Karpas-422 (cell line): ENCODE data around the gene RNF11. TPM values are rescaled to one million over a fixed set of nuclear protein-coding genes. Genes with fewer than 3 reads are reported as not detected.

Experiments
- DNase-seq: peaks from one replicate; pipeline ENCODE4 v3.0.0-alpha.2; 2015
- H2AFZ ChIP-seq: fragments of 200-600 bp; sonication (generic); 2 replicates; pipeline ENCODE4 v1.6.1; 2014; ENCODE audit warnings: antibody characterized with exemption, low read length, mixed read lengths
- H3K27ac ChIP-seq: fragments of 200-600 bp; sonication (generic); 2 replicates; pipeline ENCODE4 v1.5.1; 2014; ENCODE audit warnings: mild to moderate bottlenecking, low read length, moderate library complexity
- H3K27me3 ChIP-seq: fragments of 200-600 bp; sonication (generic); 2 replicates; pipeline ENCODE4 v1.6.1; 2014; ENCODE audit warnings: low read length, mixed read lengths
- H3K36me3 ChIP-seq: fragments of 200-600 bp; sonication (generic); 2 replicates; pipeline ENCODE4 v1.6.1; 2014; ENCODE audit warnings: low read length, mixed read lengths; ENCODE audit not compliant: insufficient read depth
- H3K4me1 ChIP-seq: fragments of 200-600 bp; sonication (generic); 2 replicates; pipeline ENCODE4 v1.6.1; 2014; ENCODE audit warnings: mild to moderate bottlenecking, low read length, mixed read lengths
- H3K4me2 ChIP-seq: fragments of 200-600 bp; sonication (generic); 2 replicates; pipeline ENCODE4 v1.6.1; 2014; ENCODE audit warnings: low read length, low read depth, mild to moderate bottlenecking; ENCODE audit not compliant: poor library complexity, severe bottlenecking
- H3K4me3 ChIP-seq: fragments of 200-600 bp; sonication (generic); 2 replicates; pipeline ENCODE4 v1.5.1; 2014; ENCODE audit warnings: mild to moderate bottlenecking, antibody characterized with exemption, low read length, mixed read lengths
- H3K79me2 ChIP-seq: fragments of 200-600 bp; sonication (generic); 2 replicates; pipeline ENCODE4 v1.6.1; 2014; ENCODE audit warnings: mild to moderate bottlenecking, low read length, mixed read lengths
- H3K9ac ChIP-seq: fragments of 200-600 bp; sonication (generic); 2 replicates; pipeline ENCODE4 v1.6.0; 2014; ENCODE audit warnings: low read length
- H3K9me2 ChIP-seq: fragments of 200-600 bp; sonication (generic), shearing (Covaris generic); replicated peaks from 2 replicates; pipeline ENCODE4 v1.6.0; 2014; ENCODE audit warnings: mild to moderate bottlenecking, low read length, moderate library complexity; ENCODE audit not compliant: insufficient read depth
- H3K9me3 ChIP-seq: fragments of 300-700, 200-600 bp; sonication (generic); 2 replicates; pipeline ENCODE4 v1.6.1; 2014; ENCODE audit warnings: low read length, mixed read lengths
- H4K20me1 ChIP-seq: fragments of 200-600 bp; sonication (generic); 2 replicates; pipeline ENCODE4 v1.6.1; 2014; ENCODE audit warnings: mild to moderate bottlenecking, antibody characterized with exemption, low read length, low read depth; ENCODE audit not compliant: insufficient read depth
- total RNA-seq: library from RNA; depleted of rRNA; stranded (reverse); fragments of >200 nt; shearing (Covaris generic); gene quantifications from 2 replicates; pipeline ENCODE4 v1.2.3, GENCODE V29; 2014; ENCODE audit warnings: low replicate concordance

The RNF11 gene
- total RNA-seq, 1 experiment from 2014 or later: 12.3 TPM

DNA sequence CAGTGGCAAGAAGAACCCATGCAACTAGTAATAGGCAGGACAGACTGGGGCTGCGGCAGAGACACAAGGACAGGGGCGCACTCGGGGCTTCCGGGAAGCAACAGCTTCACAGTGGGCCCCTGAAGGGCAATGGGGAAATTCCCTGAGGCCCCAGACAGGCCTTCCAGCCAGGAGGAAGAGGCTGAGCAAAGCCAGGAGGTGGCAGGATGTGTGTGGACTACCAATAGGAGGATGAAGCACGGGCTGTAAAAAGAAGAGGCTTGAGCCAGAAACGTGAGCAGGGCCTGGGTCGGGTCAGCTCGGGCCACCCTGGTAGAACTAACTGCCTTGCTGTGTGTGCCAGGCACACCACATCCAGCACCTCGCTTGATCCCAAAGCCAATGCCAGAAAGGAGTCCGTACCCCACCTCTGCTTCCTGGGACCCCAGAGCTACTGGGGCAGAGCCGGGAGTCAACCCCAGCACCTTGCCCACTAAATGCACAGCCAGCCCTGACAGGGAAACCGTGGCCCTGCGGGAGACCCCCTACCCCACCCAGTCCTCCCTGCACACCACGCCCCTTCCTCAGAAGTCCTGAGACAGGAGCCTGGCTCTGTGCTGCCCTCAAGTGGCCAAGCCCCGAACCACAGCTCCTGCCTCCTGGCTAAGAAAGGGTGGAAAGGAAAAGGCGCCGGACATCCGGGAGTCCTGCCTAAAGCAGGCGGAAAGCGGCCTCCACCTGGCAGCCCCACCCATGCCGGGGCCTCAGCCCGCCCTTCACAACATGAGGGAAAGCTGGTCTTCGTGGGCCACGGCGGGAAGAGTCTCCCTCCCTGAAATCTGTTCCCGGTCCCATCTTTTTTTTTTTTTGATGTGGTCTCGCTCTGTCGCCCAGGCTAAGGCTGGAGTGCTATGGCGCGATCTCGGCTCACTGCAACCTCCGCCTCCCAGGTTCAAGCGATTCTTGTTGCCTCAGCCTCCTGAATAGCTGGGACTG lies 60.6 kb downstream of the RNF11 start:
- Histone ChIP-seq H3K27ac (no peak overlapping the region), H3K4me2 (peak overlapping the region; percentile 91), H3K9ac (peak overlapping the region; percentile 66), H3K27me3 (no peaks in the 10 kb centered on the region), H3K4me3 (peak overlapping the region; percentile 66), H3K9me3 (no peaks in the 10 kb centered on the region), H3K79me2 (no peaks in the 10 kb centered on the region), H3K9me2 (no peaks in the 10 kb centered on the region), H2AFZ (peak overlapping the region; percentile 100), H4K20me1 (no peaks in the 10 kb centered on the region), H3K36me3 (no peaks in the 10 kb centered on the region), H3K4me1 (peaks cover 9% of the 10 kb centered on the region)
- peak; percentile 91 for DNase-seq

DNA sequence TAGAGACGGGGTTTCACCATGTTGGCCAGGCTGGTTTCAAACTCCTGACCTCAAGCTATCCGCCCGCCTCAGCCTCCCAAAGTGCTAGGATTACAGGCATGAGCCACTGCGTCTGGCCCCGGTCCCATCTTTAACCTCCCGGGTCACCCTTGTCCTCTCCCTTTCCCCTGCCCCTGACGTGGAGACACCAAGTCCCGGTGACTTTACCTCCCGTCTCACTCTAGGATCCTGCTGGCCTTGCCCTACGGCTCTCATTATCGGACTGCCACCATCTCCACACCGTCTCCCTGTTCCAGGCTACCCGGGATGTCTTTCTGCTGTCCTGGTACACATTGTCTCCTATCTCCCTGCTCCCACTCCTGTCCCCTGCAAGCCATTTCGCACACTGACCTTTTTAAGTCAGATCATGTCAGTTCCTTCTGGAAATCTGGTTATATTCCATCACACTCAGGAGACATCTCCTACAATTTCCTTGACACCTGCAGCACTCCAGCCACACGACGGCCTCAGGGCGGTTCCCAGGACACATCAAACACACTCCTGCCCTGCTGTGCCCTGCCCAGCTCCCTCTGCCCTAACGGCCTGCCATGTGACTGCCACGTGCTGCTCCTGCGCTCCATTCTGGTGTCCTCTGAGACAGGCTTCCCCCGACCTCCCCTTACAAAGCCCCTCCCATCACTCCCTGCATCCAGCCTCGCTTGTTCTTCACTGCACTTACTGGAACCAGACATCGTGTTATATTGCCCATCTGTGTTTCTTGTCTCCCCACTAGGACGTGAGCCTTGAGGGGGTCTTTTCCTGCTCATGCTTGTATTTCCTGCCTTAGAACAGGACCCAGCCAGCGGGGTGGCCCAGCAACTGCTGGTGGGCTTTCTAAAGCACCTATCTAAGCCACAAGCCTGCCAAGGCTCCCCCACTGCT lies 61.6 kb downstream of the RNF11 start:
- peak overlapping the region; percentile 66; the same call in 1 of the 2 replicates for H3K4me3 ChIP-seq
- no peaks in the 10 kb centered on the region for H3K9me2 ChIP-seq
- H3K27ac ChIP-seq: no peak overlapping the region
- H3K79me2 ChIP-seq: no peaks in the 10 kb centered on the region
- peak overlapping the region; percentile 100 for H2AFZ ChIP-seq
- H3K9ac ChIP-seq: peak overlapping the region; percentile 66
- H4K20me1 ChIP-seq: no peaks in the 10 kb centered on the region
- H3K9me3 ChIP-seq: no peaks in the 10 kb centered on the region
- DNase-seq: no peak
- H3K4me1 ChIP-seq: peaks cover 9% of the 10 kb centered on the region
- peak overlapping the region; percentile 91 for H3K4me2 ChIP-seq
- no peaks in the 10 kb centered on the region for H3K36me3 ChIP-seq
- no peaks in the 10 kb centered on the region for H3K27me3 ChIP-seq

DNA sequence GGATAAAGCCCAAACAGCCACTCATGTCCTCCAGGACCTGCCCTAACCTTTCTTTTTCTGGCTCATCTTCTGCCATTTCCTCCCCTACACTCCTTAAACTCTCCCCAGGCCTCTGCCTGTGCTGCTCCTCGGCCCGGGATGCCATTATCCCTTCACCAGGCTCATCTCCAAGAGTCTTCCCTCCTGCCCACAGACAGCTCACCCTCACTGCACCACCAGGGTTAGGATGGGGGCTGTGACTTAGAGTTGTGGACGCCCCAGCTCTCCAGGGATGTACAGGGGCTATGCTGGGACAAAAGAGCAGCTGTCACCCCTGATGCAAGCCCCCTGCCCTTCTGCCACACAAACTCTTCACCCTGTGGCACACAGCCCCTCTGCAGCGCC lies 62.2 kb downstream of the RNF11 start:
- H2AFZ ChIP-seq: 0 out of 2 replicates have a peak overlapping the region, but pooled peaks have one; percentile 30

DNA sequence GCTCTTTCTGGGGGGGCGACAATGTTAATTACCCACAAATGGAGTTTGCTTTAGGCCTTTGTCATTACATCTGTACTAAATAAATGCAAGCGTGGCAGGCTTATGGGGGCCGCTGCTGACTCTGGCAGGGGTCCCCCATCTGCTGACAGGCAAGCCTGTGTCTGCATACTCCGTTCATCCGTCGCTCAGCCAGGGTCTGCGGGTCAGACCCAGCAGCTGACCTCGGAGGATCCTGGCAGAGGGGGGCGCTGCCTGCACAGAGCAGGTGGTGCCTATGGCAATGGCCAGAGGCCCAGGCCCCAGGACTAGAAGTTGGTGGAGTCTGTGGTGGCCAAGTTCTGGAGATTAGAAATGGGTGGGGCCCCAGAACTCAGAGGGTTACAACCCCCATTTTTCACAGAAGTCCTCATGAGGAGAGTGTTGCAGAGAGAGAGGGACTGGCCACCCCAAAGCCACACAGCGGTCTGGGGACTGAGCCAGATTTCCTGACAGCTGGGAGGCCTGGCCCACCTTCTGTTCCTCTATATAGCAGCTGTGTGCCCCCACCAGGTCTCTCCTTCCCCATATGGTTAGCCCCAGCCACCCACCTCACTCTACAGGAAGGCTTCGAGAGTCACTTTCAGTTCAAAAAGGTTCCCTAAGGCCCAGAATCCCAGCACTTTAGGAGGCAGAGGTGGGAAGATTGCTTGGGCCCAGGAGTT lies 63.3 kb downstream of the RNF11 start:
- no peak overlapping the region for H3K4me2 ChIP-seq
- H3K9ac ChIP-seq: no peak overlapping the region
- H3K4me3 ChIP-seq: no peak overlapping the region
- H2AFZ ChIP-seq: no peak overlapping the region
- H3K9me3 ChIP-seq: no peaks in the 10 kb centered on the region
- DNase-seq: no peak
- H3K27ac ChIP-seq: no peak overlapping the region
- H3K4me1 ChIP-seq: peaks cover 12% of the 10 kb centered on the region
- H3K79me2 ChIP-seq: no peaks in the 10 kb centered on the region
- no peaks in the 10 kb centered on the region for H3K36me3 ChIP-seq
- no peaks in the 10 kb centered on the region for H3K27me3 ChIP-seq
- H4K20me1 ChIP-seq: no peaks in the 10 kb centered on the region
- H3K9me2 ChIP-seq: no peaks in the 10 kb centered on the region

More for the DNA sequence above, 62.2 kb downstream of the RNF11 start:
- H3K4me1 ChIP-seq: peaks cover 9% of the 10 kb centered on the region
- H3K36me3 ChIP-seq: no peaks in the 10 kb centered on the region
- H3K27ac ChIP-seq: no peak overlapping the region
- no peak overlapping the region for H3K9ac ChIP-seq
- no peaks in the 10 kb centered on the region for H4K20me1 ChIP-seq
- H3K79me2 ChIP-seq: no peaks in the 10 kb centered on the region
- H3K4me2 ChIP-seq: no peak overlapping the region
- H3K9me3 ChIP-seq: no peaks in the 10 kb centered on the region
- H3K4me3 ChIP-seq: no peak overlapping the region
- DNase-seq: no peak
- H3K9me2 ChIP-seq: no peaks in the 10 kb centered on the region
- no peaks in the 10 kb centered on the region for H3K27me3 ChIP-seq

DNA sequence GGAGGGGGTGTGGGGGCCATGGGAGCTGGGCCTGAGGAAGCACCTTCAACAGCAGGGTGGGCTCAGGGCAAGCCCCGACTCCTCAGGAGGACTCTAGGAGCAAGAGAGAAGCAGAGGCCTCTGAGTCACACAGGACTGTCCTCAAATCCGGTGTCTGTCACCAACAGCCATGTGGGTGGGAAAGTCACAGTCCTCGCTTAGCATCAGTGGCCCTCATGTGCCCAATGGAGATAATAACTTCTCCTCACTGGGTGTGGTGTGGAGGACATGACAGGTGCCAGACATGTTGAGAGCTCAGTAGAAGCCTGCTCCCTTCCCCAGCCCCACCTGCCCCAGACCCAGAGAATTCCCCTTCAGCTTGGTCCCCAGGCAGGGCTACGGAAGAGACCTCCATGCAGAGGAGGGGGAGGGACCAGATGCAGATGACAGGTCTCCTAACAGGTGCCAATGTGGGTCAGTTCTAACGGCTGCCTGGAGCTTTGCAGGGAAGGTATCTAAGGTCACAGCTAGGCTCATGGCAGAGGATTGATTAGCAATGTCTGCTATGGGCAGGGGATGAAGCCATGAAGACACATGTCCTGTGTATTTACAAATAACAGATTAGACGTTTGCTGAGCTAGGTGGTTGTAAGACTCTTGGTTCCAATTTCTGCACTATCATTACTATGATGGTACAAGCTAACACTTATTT lies 64.1 kb downstream of the RNF11 start:
- no peaks in the 10 kb centered on the region for H4K20me1 ChIP-seq
- no peaks in the 10 kb centered on the region for H3K9me2 ChIP-seq
- H3K4me2 ChIP-seq: no peak overlapping the region
- H2AFZ ChIP-seq: no peak overlapping the region
- no peaks in the 10 kb centered on the region for H3K9me3 ChIP-seq
- no peak overlapping the region for H3K4me3 ChIP-seq
- H3K27me3 ChIP-seq: no peaks in the 10 kb centered on the region
- no peaks in the 10 kb centered on the region for H3K36me3 ChIP-seq
- H3K27ac ChIP-seq: no peak overlapping the region
- H3K9ac ChIP-seq: no peak overlapping the region
- no peaks in the 10 kb centered on the region for H3K79me2 ChIP-seq
- no peak for DNase-seq
- H3K4me1 ChIP-seq: peaks cover 12% of the 10 kb centered on the region

DNA sequence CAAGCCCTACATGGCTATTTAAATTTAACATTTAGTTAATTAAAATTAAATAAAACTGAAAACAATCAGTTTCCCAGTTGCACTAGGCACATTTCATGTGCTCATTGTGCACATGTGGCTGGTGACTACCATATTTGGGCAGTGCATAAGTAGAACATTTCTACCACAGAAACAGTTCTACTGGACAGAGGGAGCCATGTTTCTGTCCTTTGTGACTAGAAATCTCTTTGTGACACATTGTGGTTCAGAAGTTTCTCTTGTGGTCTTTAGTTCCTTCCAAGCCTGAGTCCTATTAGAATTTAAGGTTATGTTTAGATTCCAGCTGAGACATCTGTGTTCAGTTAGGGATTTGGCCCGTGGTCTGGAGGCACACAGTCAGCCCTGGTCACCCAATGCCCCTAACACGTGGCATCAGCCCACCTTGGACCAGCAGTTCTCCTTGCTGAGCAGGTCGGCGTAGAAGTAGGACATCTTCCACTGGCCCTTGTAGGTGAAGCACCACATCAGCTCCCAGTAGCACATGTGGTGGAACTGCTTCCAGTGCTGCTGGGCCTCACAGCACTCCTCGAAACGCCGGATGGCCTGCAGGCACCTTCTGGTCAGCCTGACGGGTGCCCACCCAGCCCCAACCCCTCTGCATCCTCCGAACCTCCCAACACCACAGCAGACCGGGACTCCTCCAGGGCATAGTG lies 65.2 kb downstream of the RNF11 start:
- no peak overlapping the region for H3K27ac ChIP-seq
- H3K79me2 ChIP-seq: no peaks in the 10 kb centered on the region
- H3K27me3 ChIP-seq: no peaks in the 10 kb centered on the region
- no peaks in the 10 kb centered on the region for H3K9me2 ChIP-seq
- H2AFZ ChIP-seq: no peak overlapping the region
- no peak for DNase-seq
- H3K4me1 ChIP-seq: peaks cover 12% of the 10 kb centered on the region
- H3K9me3 ChIP-seq: no peaks in the 10 kb centered on the region
- H3K36me3 ChIP-seq: no peaks in the 10 kb centered on the region
- H3K4me3 ChIP-seq: no peak overlapping the region
- no peak overlapping the region for H3K9ac ChIP-seq
- H4K20me1 ChIP-seq: no peaks in the 10 kb centered on the region
- H3K4me2 ChIP-seq: no peak overlapping the region

DNA sequence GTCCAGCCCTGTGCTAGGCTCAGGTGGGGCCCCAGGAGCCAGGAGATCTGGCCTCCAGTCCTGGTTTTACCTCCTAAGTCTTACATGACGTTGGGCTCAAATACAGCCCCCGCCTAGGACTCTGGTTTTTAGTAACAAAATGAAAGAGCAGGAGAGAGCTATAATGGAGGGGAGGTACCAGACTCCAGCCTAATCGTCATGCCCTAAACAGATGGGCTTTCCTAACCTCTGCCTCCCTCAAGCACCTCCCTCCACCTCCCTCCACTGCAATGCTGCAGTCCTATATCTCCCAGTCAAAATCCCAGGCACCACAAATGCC lies 65.7 kb downstream of the RNF11 start:
- no peak for DNase-seq
- Histone ChIP-seq H3K4me3 (no peak overlapping the region), H3K36me3 (no peaks in the 10 kb centered on the region), H3K9ac (no peak overlapping the region), H4K20me1 (no peaks in the 10 kb centered on the region), H3K27me3 (no peaks in the 10 kb centered on the region), H2AFZ (no peak overlapping the region), H3K4me1 (peaks cover 11% of the 10 kb centered on the region), H3K9me2 (no peaks in the 10 kb centered on the region), H3K27ac (no peak overlapping the region), H3K9me3 (no peaks in the 10 kb centered on the region), H3K4me2 (no peak overlapping the region), H3K79me2 (no peaks in the 10 kb centered on the region)
